RWPE2 (cell line): ENCODE data around the gene SLC9A5.
A peak's percentile ranks its signal among the peaks of the same experiment; 100 is the strongest.

Source experiments
- ATAC-seq: fragments of 200-7000 bp; cut with Tn5 transposase; 3 replicates; pipeline ENCODE4 v1.9.1; 2021; ENCODE audit warnings: low read depth
- DNase-seq: peaks from one replicate; pipeline ENCODE4 v3.0.0-alpha.2; 2020; ENCODE audit warnings: low spot score
- H3K27ac ChIP-seq: fragments of 450-650 bp; 2 replicates; pipeline ENCODE4 v1.5.1; 2017; ENCODE audit warnings: mild to moderate bottlenecking; ENCODE audit not compliant: poor library complexity, severe bottlenecking
- H3K27me3 ChIP-seq: fragments of 250-450 bp; sonication (Bioruptor Pico); 2 replicates; pipeline ENCODE4 v1.5.1; 2021; ENCODE audit warnings: mild to moderate bottlenecking, moderate library complexity; ENCODE audit not compliant: insufficient read depth, poor library complexity, severe bottlenecking
- H3K36me3 ChIP-seq: fragments of 250-450 bp; sonication (Bioruptor Pico); 2 replicates; pipeline ENCODE4 v1.5.1; 2020; ENCODE audit warnings: low read depth, mild to moderate bottlenecking, moderate library complexity
- H3K4me1 ChIP-seq: fragments of 250-450 bp; sonication (Bioruptor Pico); 2 replicates; pipeline ENCODE4 v1.5.1; 2021; ENCODE audit warnings: mild to moderate bottlenecking, moderate library complexity; ENCODE audit not compliant: insufficient read depth, poor library complexity, severe bottlenecking
- H3K4me3 ChIP-seq: fragments of 250-450 bp; sonication (Bioruptor Pico); 2 replicates; pipeline ENCODE4 v1.5.1; 2021; ENCODE audit warnings: mild to moderate bottlenecking, moderate library complexity; ENCODE audit not compliant: severe bottlenecking
- H3K9me3 ChIP-seq: fragments of 250-450 bp; sonication (Bioruptor Pico); 2 replicates; pipeline ENCODE4 v1.5.1; 2021; ENCODE audit warnings: mild to moderate bottlenecking, moderate library complexity; ENCODE audit not compliant: severe bottlenecking
- TF ChIP-seq, protein P1 (sequence below): fragments of 450-650 bp; IDR thresholded peaks from one replicate; pipeline ENCODE4 v1.5.1; 2017; ENCODE audit warnings: mild to moderate bottlenecking, moderate library complexity; ENCODE audit not compliant: poor library complexity, severe bottlenecking

SLC9A5 gene

DNA sequence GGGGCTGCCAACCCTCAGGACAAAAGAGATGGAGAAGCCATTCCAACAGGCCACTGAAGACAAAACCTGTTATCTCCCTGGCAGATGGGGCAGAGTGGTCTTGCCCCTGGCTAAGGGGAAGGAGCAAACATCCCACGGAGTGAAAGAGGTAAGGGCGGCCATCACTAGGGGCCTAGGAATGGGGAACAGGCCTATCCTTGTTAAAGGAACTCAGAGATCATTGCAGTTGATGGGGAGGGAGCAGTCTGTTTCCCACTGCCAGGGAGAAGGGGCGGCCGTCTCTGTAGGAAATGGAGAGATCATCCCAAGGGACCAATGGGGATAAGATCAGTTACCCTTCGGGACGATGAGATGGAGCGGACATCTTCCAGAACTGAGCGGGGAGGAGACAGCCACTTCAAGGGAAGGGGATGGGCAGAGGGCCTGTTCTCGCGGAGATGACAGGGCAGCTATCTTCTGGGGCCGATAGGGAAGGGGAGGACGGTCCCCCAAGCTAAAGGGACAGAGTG, 22.4 kb upstream of the SLC9A5 start:
- H3K27ac ChIP-seq = peak overlapping the region; percentile 35
- H3K4me3 ChIP-seq = peak overlapping the region; percentile 86
- H3K4me1 ChIP-seq = peaks cover 6% of the 10 kb centered on the region
- DNase-seq = no peak
- peaks cover 36% of the 10 kb centered on the region for H3K36me3 ChIP-seq
- peak; percentile 24; the same call in 2 of the 3 replicates for ATAC-seq
- H3K9me3 ChIP-seq = no peaks in the 10 kb centered on the region
- TF ChIP-seq, protein P1, sequence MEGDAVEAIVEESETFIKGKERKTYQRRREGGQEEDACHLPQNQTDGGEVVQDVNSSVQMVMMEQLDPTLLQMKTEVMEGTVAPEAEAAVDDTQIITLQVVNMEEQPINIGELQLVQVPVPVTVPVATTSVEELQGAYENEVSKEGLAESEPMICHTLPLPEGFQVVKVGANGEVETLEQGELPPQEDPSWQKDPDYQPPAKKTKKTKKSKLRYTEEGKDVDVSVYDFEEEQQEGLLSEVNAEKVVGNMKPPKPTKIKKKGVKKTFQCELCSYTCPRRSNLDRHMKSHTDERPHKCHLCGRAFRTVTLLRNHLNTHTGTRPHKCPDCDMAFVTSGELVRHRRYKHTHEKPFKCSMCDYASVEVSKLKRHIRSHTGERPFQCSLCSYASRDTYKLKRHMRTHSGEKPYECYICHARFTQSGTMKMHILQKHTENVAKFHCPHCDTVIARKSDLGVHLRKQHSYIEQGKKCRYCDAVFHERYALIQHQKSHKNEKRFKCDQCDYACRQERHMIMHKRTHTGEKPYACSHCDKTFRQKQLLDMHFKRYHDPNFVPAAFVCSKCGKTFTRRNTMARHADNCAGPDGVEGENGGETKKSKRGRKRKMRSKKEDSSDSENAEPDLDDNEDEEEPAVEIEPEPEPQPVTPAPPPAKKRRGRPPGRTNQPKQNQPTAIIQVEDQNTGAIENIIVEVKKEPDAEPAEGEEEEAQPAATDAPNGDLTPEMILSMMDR = no peak
- H3K27me3 ChIP-seq = no peaks in the 10 kb centered on the region

DNA sequence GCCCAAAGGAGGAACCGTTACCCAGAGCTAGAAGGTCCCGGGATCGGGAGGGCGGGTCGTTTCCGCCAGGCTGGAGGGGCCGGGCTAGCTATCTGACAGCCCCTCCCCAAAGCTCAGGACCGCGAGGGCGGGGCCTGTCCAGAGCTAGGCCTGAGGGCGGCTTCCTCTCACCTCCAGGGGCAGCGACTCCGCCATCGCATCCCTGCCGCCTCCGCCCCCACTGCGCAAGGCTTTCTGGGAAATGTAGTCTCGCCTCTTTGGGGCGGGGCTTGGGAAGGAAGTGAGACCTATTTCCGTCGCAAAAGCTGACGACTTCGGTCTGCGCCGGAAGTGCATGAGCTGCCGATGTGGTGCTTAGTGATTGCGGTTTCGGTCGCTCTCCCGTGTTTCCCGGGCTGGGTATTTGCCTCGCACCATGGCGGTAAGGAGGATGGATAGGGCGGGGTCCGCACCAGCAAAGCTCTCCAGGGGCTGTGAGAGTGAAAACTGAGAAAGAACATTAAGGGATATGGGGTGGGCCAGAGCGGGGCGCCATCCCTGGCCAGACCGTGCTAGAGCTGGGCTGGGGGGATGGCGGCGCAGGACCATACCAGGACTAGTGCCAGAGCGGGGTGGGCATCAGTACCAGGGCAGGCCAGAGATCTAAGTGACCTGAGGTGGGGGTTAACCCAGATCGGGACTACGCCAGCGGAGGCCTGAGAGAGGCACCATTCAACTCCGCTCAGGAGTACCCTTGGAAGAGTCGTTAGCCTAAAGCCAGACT, 21.8 kb upstream of the SLC9A5 start, which contains the start of gene TMEM208:
Gene TMEM208 (plus strand): TSS at position 327 of the 763 bp plus-strand sequence. CDS start 89 bp downstream, at position 416.
- Histone ChIP-seq H3K4me3 (peak within 1 kb of the TSS; percentile 86), H3K36me3 (peaks cover 43% of the 10 kb centered on the region), H3K27me3 (no peaks in the 10 kb centered on the region), H3K9me3 (no peaks in the 10 kb centered on the region), H3K4me1 (peaks cover 6% of the 10 kb centered on the region), H3K27ac (peak within 1 kb of the TSS; percentile 35)
- ATAC-seq (peak; percentile 89), DNase-seq (peak; percentile 98)
- TF ChIP-seq, protein P1 = peak; percentile 24

DNA sequence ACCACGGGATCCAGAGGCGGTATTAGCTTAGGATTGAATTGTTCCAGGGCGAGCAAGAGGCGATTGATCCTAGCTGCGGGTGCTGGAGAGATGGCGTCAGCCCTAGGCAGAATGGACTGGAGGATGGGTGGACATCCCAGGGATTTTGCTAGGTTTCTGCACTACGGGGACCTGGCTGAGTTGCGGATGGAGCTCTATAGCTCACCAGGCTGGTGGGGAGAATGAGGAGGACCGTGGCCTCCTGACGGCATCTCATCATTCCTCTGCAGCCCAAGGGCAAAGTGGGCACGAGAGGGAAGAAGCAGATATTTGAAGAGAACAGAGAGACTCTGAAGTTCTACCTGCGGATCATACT, 21.2 kb upstream of the SLC9A5 start:
- Histone ChIP-seq H3K27me3 (no peaks in the 10 kb centered on the region), H3K4me1 (peaks cover 6% of the 10 kb centered on the region), H3K9me3 (no peaks in the 10 kb centered on the region), H3K4me3 (peak overlapping the region; percentile 86), H3K27ac (peak overlapping the region; percentile 35), H3K36me3 (peaks cover 48% of the 10 kb centered on the region)
- no peak for ATAC-seq
- TF ChIP-seq, protein P1 = no peak
- no peak for DNase-seq

DNA sequence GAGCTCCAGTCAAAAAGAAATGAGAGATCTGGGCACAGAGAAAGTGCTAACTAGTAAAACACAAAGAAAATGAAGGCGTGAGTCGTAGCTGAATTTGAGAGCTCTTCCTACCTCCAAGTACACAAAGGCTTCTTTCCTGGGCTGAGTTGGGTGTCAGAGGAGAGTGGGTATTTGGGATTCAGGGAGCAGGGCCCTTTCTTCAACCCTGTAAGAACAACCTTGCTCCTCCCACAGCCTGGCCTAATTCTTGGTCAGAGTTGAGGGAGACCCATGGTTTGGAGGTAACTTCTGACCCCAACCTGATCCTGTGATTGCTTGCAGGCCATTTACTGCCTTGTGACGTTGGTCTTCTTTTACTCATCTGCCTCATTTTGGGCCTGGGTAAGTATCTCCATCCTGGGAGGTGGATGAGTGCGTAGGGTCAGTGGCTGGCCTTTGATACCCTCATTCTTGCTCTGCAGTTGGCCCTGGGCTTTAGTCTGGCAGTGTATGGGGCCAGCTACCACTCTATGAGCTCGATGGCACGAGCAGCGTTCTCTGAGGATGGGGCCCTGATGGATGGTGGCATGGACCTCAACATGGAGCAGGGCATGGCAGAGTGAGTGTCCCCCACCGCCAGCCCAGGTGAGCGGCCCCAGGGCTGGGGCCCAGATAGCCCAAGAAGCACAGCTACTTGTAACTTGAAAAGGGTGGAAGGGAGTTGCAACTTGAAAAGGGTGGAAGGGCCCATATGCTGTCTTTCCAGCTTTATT, 20.6 kb upstream of the SLC9A5 start:
- H3K4me1 ChIP-seq = peaks cover 6% of the 10 kb centered on the region
- peak overlapping the region; percentile 86 for H3K4me3 ChIP-seq
- no peak for DNase-seq
- H3K27me3 ChIP-seq = no peaks in the 10 kb centered on the region
- TF ChIP-seq, protein P1 = no peak
- no peaks in the 10 kb centered on the region for H3K9me3 ChIP-seq
- no peak overlapping the region for H3K27ac ChIP-seq
- H3K36me3 ChIP-seq = peaks cover 55% of the 10 kb centered on the region
- ATAC-seq = no peak
